ENCODE measurements around the gene SLC66A2.

SLC66A2 gene

GRCh38 chr18:79905389-79905911 lies 46.0 kb downstream of the SLC66A2 start:
- no peak overlapping the region for H3K27ac ChIP-seq (ENCODE audit: low read depth, low read length)
- H3K36me3 ChIP-seq (ENCODE audit: low read length), result no peaks in the 10 kb centered on the region
- no peaks in the 10 kb centered on the region for H3K9me3 ChIP-seq (ENCODE audit: insufficient read depth, low read length)
- 0 out of 2 replicates have a peak, but pooled peaks cover 4% of the 10 kb centered on the region for H3F3A ChIP-seq (ENCODE audit: insufficient read depth)
- H3K27me3 ChIP-seq (ENCODE audit: low read length), result no peaks in the 10 kb centered on the region
- no peak for TF ChIP-seq CTCF (IDR thresholded peaks at IDR 0.05; ENCODE audit: insufficient read depth, low read length, poor library complexity, severe bottlenecking)
- no peak for TF ChIP-seq EZH2phosphoT487 (conservative IDR thresholded peaks at IDR 0.05; ENCODE audit: low read length)
- no peaks in the 10 kb centered on the region for H3K9me2 ChIP-seq (replicated peaks; ENCODE audit: insufficient read depth, low read length)
- H4K20me1 ChIP-seq (ENCODE audit: low read depth, low read length), result no peaks in the 10 kb centered on the region
- H3K9ac ChIP-seq (ENCODE audit: low read length), result no peak overlapping the region
- no peak overlapping the region for H3K4me3 ChIP-seq (ENCODE audit: insufficient read depth, low read length, poor library complexity, severe bottlenecking)
- no peak overlapping the region for H3K4me2 ChIP-seq (ENCODE audit: low read depth, low read length, poor library complexity, severe bottlenecking)
- H3K79me2 ChIP-seq (ENCODE audit: insufficient read depth, low read length), result no peaks in the 10 kb centered on the region
- H2AFZ ChIP-seq (ENCODE audit: low read depth, low read length, severe bottlenecking), result no peak overlapping the region

- H3K27ac ChIP-seq (ENCODE audit: low read depth, low read length), result no peak overlapping the region
- no peaks in the 10 kb centered on the region for H3K36me3 ChIP-seq (ENCODE audit: low read length)
- TF ChIP-seq EZH2phosphoT487 (conservative IDR thresholded peaks at IDR 0.05; ENCODE audit: low read length), result no peak
- no peak for TF ChIP-seq CTCF (IDR thresholded peaks at IDR 0.05; ENCODE audit: insufficient read depth, low read length, poor library complexity, severe bottlenecking)
- H3K79me2 ChIP-seq (ENCODE audit: insufficient read depth, low read length), result no peaks in the 10 kb centered on the region
- no peak overlapping the region for H3K4me2 ChIP-seq (ENCODE audit: low read depth, low read length, poor library complexity, severe bottlenecking)
- H3K9me3 ChIP-seq (ENCODE audit: insufficient read depth, low read length), result no peaks in the 10 kb centered on the region
- H3K27me3 ChIP-seq (ENCODE audit: low read length), result no peaks in the 10 kb centered on the region
- H2AFZ ChIP-seq (ENCODE audit: low read depth, low read length, severe bottlenecking), result no peak overlapping the region
- no peaks in the 10 kb centered on the region for H3K9me2 ChIP-seq (replicated peaks; ENCODE audit: insufficient read depth, low read length)
- H4K20me1 ChIP-seq (ENCODE audit: low read depth, low read length), result no peaks in the 10 kb centered on the region
- 0 out of 2 replicates have a peak, but pooled peaks cover 4% of the 10 kb centered on the region for H3F3A ChIP-seq (ENCODE audit: insufficient read depth)
- no peak overlapping the region for H3K9ac ChIP-seq (ENCODE audit: low read length)
- H3K4me3 ChIP-seq (ENCODE audit: insufficient read depth, low read length, poor library complexity, severe bottlenecking), result no peak overlapping the region
Measured at GRCh38 chr18:79904357-79905147, 46.9 kb downstream of the SLC66A2 start.

- Histone ChIP-seq H3F3A (ENCODE audit: insufficient read depth) (0 out of 2 replicates have a peak, but pooled peaks cover 4% of the 10 kb centered on the region), H2AFZ (ENCODE audit: low read depth, low read length, severe bottlenecking) (no peak overlapping the region), H3K4me2 (ENCODE audit: low read depth, low read length, poor library complexity, severe bottlenecking) (no peak overlapping the region), H3K79me2 (ENCODE audit: insufficient read depth, low read length) (no peaks in the 10 kb centered on the region), H3K4me3 (ENCODE audit: insufficient read depth, low read length, poor library complexity, severe bottlenecking) (no peak overlapping the region), H3K36me3 (ENCODE audit: low read length) (no peaks in the 10 kb centered on the region), H3K9ac (ENCODE audit: low read length) (no peak overlapping the region), H3K9me3 (ENCODE audit: insufficient read depth, low read length) (no peaks in the 10 kb centered on the region), H4K20me1 (ENCODE audit: low read depth, low read length) (no peaks in the 10 kb centered on the region), H3K27ac (ENCODE audit: low read depth, low read length) (no peak overlapping the region), H3K9me2 (replicated peaks; ENCODE audit: insufficient read depth, low read length) (no peaks in the 10 kb centered on the region), H3K27me3 (ENCODE audit: low read length) (no peaks in the 10 kb centered on the region)
- TF ChIP-seq EZH2phosphoT487 (conservative IDR thresholded peaks at IDR 0.05; ENCODE audit: low read length) (no peak), CTCF (IDR thresholded peaks at IDR 0.05; ENCODE audit: insufficient read depth, low read length, poor library complexity, severe bottlenecking) (no peak)
Measured at GRCh38 chr18:79903787-79904356, 47.6 kb downstream of the SLC66A2 start.

Measured in SU-DHL-6 (cell line).